SHP77 treated with DMSO at 0.1 percent for 48 hours (cell line): ENCODE results near the gene IGIP.

ENCODE experiments used
- DNase-seq: peaks from one replicate; lab custom pipeline; 2025; lab: John Stamatoyannopoulos, UW

IGIP gene

DNA sequence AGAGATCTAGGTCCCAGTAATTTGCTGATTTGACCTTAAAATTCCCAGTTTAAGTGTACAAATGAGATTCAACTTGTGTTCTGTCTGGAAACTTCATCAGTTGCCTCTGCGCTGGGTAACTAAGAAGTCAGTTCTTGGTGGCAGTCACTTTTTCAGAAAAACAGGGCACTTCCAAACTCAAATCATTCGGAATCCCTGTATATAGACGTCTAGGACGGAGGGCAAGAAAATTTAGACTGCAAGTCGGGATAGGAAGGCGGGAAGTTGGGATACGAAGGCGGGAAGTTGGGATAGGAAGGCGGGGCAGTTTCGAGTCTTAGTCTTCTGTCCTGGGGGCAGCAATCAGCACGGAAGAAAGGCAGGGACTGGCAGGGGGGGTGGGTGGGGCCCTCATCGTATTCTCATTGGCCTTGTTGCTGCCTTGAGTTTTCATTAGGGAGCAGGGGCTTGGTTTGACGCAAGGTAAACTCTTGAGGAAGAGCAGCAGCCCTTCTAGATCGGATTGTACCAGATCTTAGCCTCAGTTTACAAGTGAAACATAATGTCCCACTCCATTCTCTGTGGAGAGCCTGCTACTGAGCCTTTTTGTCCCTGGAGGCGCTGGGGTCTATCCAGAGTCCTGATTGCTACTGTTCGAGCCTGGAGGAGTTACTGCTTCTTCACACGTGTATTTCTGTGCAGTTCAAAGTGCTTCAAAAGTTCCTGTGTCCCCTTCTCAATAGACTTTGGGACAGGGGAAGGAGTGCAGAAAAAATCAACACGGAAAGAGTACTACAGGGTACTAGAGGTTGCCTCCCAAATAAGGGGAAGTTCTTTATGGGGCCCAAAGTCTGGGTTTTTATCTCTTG lies 14.5 kb upstream of the IGIP start:
- no peak for DNase-seq

GRCh38 chr5:140111859-140112551 lies 13.7 kb upstream of the IGIP start:
- DNase-seq, result no peak

- DNase-seq, result no peak
These were observed 13.0 kb upstream of the IGIP start for GRCh38 chr5:140112685-140113179.

- DNase-seq, result no peak
These were observed 12.5 kb upstream of the IGIP start for GRCh38 chr5:140113180-140113698.

GRCh38 chr5:140113699-140114263 lies 12.0 kb upstream of the IGIP start, which contains the start of gene PURA:
PURA (plus strand) TSS chr5:140114109; CDS start chr5:140114182, 73 bp downstream.
- peak; percentile 85 for DNase-seq

- no peak for DNase-seq
These were observed 11.2 kb upstream of the IGIP start for GRCh38 chr5:140114341-140115185.

GRCh38 chr5:140115186-140115500 lies 10.6 kb upstream of the IGIP start:
- no peak for DNase-seq

- DNase-seq, result no peak
These were observed 9.0 kb upstream of the IGIP start for GRCh38 chr5:140116716-140117115.

DNA sequence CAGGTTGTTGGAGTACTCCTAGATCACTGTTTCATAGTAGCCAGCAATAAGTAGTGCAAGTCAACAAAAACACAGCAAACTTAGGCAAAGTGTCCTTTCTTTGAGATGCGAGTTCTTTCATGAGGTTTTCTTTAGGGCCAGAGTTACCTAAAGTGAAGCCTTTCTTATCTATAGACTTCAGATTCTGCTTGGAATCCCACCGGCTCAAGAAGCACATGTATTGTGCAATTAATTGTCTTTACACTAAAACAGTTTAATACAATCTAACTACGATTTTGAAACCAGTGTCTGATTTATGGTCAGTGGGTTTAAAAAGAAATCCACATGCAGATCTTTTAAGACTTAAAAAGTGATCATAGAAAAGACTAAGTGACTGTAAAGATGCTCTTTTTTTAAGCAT lies 8.2 kb upstream of the IGIP start:
- DNase-seq, result no peak

DNA sequence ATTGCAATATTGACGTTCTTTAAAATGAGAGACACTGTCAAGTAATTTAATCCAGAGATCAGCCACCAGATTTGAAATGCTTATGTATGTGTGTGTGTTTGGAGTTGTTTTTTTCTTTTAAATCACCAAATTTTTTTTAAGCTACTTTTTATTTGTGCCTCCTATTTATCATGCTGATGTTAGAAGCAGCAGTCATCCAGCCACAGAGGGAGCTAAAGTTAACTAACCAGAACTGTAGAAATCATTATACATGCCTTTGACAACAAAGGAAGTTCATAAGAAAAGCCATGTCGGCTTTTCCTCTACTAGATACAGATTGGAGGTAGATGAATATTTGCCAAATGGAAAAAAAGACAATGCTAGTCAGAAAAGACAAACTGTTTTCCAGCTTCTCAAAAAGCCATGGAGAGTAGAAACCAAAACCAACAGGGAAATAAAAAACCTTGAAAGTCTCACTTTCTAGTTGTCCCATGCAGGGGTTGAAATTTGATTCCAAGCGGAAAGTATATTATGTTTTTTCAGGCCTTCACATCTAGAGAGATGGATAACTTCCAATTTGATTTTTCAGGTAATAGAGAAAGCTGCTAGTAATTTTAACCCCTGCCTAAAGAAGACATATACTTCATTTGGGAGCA lies 7.3 kb upstream of the IGIP start:
- no peak for DNase-seq

GRCh38 chr5:140126315-140127012 lies 727 bp downstream of the IGIP start:
- DNase-seq, result no peak

- DNase-seq, result no peak
These were observed 2.6 kb downstream of the IGIP start for GRCh38 chr5:140128376-140128775.

GRCh38 chr5:140130949-140131733 lies 5.4 kb downstream of the IGIP start:
- DNase-seq, result no peak

GRCh38 chr5:140131967-140132409 lies 6.3 kb downstream of the IGIP start:
- DNase-seq, result no peak

DNA sequence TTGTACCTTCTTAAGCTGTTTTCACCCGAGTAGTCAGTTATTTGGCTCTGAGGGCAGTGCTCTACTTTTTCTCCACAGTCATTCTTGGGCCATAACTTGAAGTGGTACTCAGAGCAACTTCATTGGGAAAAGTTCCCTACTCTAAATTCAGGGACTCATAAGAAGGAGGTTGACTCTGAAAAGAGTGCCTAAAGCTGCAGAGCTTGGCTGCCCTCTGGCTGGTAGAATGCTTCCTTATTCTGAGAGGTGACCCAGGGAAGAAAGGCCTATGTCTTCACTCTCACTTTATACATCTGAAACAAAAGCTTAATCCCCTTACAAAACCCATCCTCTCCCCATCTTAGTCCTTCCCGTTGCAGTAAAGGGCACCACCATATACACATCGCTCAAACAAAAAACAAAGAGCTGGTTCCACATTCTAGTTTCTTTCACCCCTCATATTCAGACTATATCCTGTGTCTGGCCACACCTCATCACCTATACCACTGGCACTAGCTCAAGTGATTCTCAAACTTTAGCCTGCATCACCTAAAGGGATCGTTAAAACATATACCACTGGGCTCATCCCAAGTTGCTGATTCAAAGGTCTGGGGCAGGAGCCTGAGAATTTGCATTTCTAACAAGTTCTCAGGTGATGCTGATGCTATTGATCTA lies 7.9 kb downstream of the IGIP start:
- no peak for DNase-seq

- no peak for DNase-seq
These were observed 8.7 kb downstream of the IGIP start for GRCh38 chr5:140134277-140134935.

DNA sequence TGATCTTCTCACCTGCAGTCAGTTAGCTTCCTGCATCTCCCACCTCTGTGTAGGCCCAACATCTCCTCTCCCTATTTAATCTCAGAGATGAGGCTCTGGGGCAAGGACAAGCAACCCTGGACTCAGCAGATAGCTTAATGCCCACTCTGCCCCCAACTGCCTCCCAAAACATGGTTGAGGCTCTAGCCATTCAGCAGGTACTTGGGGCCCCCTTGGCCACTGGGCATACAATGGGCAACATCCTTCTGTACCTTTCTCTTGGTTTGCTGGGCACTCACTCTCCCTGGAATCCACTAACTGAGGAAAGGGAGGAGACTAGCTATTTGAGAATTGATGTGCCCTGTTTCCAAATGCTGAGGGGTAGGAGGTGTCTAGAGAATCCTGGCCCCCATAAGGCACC lies 9.4 kb downstream of the IGIP start:
- no peak for DNase-seq

DNA sequence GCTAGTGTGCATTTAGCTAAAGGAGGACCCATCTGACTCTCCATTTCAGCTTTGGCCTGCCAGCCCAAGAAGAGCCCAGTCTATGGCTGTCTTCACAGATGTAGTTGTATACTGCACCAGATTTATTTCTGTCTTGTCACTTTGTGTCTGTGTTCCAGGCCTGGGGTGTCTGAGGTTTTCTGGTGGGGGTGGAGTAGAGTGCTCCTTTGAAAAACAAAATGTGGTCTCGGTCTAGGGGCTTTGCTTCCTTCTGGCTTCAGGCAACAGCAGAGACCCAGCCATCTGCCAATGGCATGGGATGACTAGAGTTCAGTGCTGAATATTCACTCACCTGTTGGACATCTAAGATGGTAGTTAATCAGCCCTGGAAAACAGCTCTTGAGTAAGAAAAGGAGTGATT lies 10.9 kb downstream of the IGIP start:
- no peak for DNase-seq

- no peak for DNase-seq
These were observed 14.7 kb downstream of the IGIP start for GRCh38 chr5:140140435-140140834.
